Stimulated activated CD8-positive, alpha-beta memory T cell treated with anti-CD3 and anti-CD28 coated beads, Interleukin-4, amount 100 ng/mL, for 24 hours (primary cell): ENCODE data around the gene TROAP.
"Not testable (repeated sequence)": the region's sequence is repeated elsewhere in the genome, so short reads cannot be mapped to it uniquely, and the experiment has no call there.

Experiments
- DNase-seq: peaks from one replicate; pipeline ENCODE4 v3.0.0-alpha.2; 2020; ENCODE audit warnings: low read depth

TROAP gene, protein sequence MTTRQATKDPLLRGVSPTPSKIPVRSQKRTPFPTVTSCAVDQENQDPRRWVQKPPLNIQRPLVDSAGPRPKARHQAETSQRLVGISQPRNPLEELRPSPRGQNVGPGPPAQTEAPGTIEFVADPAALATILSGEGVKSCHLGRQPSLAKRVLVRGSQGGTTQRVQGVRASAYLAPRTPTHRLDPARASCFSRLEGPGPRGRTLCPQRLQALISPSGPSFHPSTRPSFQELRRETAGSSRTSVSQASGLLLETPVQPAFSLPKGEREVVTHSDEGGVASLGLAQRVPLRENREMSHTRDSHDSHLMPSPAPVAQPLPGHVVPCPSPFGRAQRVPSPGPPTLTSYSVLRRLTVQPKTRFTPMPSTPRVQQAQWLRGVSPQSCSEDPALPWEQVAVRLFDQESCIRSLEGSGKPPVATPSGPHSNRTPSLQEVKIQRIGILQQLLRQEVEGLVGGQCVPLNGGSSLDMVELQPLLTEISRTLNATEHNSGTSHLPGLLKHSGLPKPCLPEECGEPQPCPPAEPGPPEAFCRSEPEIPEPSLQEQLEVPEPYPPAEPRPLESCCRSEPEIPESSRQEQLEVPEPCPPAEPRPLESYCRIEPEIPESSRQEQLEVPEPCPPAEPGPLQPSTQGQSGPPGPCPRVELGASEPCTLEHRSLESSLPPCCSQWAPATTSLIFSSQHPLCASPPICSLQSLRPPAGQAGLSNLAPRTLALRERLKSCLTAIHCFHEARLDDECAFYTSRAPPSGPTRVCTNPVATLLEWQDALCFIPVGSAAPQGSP

DNA sequence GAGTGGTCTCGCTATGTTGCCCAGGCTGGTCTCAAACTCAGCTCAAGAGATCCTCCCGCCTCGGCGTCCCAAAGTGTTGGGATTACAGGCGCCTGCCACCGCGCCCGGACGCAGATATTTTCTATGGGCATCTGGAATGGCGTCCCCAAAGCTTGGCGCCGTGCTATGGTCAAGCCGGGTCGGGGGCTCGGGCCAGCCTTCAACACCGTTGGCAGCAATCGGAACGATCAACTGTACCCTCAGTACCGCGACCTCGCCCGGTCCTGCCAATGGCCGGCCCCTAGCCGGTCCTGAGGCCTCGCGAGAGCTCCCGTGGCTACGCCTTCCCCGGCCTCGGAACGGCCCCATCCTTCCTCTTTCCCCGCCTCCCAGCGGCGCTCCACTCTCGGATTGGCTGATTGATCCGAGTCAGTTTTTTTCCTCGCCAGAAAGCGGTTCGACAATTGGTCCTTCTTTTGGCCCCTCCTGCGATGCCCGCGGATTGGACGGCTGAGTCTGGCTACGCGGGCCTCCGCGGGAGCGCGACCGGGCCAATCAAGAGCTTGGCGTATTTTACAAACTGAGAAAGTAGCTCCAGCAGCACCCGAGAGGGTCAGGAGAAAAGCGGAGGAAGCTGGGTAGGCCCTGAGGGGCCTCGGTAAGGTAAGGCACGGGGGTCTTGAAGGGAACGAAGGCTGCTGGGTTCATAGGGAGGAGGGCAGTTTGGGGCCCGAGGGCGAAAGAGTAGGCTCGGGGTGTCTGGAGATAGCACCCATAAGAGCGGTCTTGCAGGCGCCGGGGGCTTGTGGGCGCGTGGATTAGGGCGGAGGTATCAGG lies at the start of gene TROAP:
TROAP (plus strand) TSS at position 548 of the 816 bp plus-strand sequence. CDS start 354 bp downstream, outside the sequence.
- peak; percentile 93 for DNase-seq

DNA sequence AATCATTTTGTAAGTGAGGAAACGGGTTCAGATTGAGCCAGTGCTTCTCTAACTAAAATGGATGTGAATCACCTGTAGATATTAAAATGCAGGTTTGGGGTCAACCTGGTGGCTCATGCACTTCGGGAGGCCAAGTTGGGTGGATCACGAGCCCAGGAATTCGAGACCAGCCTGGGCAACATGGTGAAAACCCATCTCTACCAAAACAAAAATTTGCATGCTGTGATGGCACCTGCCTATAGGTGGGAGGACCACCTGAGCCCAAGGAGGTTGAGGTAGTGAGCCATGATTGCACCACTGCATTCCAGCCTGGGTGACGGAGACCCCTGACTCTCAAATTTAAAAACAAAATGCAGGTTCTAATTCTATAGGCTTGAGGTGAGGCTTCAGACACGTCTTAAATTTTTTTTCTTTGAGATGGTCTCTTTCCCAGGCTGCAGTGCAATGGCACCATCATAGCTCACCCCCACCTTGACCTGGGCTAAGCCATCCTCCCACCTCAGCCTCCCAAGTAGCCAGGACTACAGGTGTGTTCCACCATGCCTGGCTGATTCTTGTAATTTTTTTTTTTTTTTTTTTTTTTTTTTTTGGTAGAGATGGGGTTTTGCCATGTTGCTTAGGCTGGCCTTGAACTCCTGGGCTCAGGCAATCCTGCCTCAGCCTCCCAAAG lies 49.2 kb upstream of the TROAP start:
- DNase-seq = no peak

DNA sequence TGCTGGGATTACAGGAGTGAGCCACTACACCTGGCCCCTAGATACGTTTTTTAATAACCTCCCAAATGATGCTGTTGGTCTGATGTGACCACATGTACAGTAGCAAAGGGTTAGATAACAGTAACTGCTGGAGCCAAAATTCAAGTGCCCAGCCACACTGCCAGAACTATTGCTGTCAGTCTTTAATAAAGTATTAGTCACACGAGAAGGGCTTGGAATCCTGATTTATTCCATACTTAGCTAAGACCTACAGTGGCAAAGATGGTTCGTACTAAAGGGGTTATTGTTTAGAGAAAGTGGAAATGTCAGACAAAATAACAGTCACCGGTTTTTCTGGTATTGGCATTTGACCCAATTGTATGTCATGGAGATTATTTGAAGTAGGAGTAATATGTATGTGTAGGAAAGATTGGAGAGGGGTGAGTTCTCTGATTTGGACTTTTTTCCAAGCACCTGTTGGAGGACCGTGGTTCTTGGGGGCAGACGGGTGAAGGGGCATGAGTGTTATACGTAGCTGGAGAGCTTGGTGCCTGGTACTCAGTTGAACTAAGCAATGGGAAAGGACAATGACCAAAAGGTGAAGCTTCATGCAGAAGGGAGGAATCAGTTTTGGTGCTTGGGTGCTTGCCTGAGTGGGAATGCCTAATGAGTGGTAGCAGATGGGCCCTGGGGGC lies 48.5 kb upstream of the TROAP start:
- DNase-seq = no peak

DNA sequence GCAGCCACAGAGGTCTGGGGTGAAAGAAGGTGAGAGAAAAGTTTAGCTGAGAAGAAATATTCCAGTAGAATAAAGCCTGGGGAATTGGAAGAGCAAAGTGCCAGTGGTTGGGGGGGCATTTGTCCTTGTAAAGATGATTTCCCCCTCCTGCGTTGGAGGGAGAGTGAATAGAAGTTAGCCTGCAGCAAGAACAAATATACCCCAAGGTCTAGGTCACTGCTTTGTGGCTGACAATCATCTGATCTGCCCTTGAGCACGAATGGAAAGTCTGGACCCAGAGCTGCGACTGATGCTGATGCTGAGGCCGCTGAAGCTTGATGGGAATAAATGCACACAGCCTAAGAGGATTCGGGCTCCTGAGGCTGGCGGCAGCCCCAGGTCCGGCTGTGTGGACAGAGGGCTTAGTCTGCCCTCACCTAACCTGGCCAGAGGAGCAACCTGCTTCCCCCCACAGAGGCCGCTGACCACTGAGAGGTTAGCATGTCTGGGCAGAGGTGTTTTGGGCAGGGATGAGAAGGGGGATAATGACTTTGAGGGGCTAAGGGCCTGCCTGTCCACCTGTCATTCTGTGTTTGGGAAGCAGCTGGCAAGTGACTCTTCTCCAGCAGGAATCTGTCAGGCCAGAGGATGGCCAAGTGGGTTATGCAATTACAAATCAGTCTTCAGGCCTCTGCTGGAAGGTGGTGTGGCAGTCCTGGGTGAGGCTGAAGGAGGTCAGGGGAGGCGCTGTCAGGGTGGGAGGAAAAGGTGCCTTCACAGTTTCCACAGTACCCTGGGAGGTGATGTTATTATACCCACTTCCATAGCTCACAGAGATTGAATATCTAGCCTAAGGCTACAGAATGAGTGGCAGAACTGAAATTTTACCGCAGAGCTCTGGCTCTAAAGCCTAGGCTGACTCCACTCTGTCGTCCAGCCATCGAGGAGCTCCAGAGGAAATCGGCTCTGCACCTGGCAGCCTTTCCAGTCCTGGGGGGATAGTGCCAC lies 46.5 kb upstream of the TROAP start:
- DNase-seq = no peak

DNA sequence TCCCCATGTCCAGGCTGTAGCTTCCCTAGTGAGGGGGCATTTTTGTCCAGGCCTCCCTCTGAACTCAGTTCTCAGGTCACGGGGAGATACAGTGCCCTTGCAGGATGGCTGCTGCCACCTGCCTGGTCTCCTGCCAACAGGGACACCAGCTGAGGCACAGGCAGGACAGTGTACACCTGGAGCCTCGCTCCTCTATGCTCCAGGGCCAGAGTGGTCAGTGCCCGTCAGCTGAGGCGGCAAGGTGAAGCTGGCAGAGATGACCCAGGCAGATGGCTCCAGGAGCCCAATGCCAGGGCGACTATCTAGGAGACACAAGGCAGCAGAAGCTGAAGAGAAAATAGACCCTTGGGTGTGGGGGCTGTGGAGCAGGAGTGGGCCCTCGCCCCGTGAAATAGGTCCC lies 45.6 kb upstream of the TROAP start:
- DNase-seq = no peak

DNA sequence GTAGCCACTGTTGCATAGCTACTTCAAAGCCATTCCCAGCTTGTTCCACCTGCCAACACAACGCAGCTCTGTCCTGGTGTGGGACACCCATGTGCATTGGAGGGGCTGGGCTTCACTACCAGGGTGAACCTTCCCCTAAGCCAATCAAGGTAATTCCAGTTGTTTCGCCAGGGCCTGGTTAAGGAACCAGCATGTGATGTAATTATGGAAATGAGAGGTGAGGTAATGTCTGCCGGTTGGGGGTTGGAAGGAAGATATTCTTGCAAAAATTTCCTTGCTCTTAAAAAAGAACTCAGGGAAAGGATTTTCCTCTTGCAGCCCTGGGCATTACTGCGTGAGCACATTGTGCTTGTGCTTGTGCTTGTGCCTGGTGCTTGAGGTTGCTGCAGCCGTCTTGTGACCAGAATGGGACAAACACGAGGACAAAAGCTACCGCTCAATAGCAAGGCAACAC lies 43.3 kb upstream of the TROAP start:
- no peak for DNase-seq

DNA sequence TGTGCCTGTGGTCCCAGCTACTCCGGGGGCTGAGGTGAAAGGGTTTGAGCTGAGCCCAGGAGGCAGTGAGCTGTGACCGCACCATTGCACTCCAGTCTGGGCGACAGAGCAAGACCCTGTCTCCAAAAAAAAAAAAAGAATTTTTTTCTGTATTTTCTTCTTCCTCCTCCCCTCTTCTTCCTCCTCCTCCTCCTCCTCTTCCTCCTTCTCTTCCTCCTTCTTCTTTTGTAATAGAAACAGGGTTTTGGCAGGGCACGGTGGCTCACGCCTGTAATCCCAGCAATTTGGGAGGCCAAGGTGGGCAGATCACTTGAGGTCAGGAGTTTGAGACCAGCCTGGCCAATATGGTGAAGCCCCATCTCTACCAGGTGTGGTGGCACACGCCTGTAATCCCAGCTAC lies 42.5 kb upstream of the TROAP start:
- not testable (repeated sequence) for DNase-seq

DNA sequence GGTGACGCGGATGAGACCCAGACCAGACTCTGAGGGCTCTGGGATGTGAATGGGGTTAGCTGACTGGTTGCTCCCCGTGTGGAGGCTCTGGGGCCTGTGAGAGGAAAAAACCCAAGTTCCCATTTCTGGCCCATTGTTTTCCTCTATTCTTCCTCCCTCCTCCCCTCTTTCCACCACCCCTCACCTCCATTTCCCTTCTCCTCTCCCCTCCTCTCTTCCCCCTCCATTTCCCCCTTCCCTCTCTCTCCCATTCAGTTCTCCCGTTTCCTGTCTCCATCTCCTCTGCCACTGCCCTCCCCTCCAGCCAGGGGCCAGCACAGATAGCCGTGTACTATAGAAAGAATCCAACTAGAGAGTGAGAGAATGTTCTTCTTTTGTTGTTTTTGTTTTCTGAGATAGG lies 40.8 kb upstream of the TROAP start:
- DNase-seq = no peak

DNA sequence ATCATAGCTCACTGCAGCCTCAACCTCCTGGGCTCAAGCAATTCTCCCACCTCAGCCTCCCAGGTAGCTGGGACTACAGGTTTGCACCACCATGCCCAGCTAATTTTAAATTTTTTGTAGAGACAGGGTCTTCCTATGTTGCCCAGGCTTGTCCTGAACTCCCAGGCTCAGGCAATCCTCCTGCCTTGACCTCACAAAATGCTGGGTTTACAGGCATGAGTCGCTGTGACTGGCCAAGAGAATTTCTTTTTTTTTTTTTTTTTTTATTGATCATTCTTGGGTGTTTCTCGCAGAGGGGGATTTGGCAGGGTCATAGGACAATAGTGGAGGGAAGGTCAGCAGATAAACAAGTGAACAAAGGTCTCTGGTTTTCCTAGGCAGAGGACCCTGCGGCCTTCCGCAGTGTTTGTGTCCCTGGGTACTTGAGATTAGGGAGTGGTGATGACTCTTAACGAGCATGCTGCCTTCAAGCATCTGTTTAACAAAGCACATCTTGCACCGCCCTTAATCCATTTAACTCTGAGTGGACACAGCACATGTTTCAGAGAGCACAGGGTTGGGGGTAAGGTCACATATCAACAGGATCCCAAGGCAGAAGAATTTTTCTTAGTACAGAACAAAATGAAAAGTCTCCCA lies 40.2 kb upstream of the TROAP start:
- not testable (repeated sequence) for DNase-seq

DNA sequence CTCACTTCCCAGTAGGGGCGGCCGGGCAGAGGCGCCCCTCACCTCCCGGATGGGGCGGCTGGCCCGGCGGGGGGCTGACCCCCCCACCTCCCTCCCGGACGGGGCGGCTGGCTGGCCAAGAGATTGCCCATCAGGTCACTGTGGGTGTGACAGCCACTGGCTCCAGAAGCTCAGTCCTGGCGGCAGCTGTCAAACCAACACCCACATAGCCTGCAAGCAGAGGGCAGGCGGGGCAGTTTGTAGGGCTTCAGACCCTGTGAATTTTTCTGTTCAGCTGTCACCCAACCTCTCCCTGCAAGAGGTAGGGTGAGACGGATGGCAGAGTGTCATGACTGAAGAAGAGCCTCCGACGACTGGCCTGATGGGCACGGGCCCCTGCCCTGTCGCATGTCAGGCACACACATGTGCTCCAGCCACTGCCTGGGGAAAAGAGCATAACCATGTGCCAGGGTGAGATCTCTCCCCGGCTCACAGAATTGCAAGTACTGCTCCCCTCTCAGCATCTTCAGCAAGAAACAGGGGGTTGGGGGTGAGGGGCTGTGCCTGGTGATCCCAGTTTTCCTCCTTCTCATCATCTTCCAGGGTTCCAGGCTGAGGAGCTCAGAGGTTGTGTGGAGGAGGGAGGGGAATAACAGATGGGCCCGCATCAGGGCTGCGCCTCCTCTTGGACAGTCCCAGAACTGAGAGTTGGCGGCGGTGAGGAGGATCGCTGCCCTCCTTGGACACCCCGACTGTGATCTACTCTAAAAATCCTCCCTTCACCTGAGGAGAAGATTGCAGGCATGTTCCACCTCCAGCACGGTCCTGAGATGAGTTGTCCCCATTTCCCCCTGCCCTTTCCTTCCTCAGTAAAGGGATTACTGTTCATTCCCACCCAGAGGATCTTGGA lies 39.3 kb upstream of the TROAP start:
- DNase-seq = no peak

DNA sequence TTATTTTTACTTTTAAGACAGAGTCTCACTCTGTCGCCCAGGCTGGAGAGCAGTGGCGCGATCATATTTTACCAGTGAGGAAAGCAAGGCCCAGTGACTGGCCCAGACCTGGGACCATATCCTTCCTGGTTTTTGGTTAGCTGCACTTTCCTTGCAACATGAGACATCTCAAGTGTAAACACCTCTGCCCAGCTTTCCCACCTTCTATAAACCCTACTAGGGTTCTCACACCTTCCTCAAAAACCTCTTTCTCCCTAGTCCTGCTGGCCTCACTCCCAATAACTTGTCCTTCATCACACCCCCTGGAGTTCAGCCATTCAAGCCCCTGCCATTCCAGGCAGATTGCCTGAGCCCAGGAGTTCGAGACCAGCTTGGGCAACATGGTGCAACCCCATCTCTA lies 38.4 kb upstream of the TROAP start:
- DNase-seq = no peak

DNA sequence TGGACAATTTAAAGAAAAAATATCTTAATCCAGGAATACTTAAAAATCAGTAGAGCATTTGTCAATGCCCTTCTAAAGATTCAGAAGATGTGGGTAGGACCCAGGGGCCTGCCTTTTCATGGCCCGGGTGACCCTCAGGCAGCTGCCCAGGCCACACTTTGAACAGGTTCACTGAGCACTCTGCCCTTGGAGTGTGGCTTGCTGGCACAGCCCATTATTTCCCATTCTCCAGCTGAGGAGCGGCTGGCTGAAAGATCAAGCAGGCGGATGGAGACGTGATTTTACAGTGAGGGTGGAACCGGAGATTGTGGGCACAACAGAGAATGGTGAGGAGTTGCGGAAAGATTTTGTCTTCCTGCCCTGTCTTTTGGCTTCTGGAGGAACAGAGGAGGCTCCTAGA lies 35.2 kb upstream of the TROAP start:
- no peak for DNase-seq

DNA sequence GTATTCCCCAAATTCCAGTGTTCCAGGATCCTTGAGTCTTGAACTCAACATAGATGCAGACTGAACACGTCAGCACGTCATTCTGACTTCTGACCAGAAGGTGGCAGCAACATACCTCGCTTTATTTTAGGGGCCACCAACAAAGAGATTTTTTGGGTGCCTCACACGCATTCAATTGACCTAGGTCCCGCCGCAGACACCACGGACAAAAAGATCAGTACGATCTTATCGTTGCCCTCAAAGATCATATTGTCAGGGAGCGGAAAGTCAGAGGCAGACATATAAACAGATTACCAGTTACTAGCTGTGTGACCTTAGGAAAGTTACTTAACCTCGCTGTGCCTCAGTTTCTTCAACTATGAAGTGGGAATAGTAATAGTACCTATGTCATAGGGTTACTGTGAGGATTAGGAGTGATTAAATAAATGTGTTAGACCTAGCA lies 34.6 kb upstream of the TROAP start:
- peak; percentile 40 for DNase-seq

DNA sequence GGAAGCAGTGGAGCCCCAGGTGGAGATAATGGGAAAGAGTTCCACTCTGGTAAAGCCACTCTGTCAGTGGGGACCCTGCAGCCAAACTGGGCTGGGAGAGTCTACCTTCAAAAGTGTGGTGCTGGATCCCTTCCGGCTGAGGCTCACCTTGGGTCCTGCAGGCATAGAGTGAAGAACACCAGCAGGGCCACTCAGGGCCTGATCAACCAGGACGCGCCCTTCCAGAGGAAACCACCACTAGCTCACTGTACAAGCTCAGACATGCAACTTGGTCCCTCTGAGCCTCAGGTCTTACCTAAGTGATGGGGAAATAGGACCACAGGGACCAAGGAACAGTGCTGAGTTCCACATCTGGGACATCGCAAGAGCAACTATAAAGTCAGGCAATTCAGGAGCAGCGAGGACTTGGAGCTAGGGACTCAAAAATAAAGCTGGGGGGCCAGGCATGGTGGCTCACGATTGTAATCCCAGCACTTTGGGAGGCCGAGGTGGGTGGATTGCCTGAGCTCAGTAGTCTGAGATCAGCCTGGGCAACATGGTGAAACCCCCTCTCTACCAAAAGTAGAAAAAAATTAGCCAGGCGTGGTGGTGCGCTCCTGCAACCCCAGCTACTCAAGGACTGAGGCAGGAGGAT lies 34.0 kb upstream of the TROAP start:
- DNase-seq = no peak

DNA sequence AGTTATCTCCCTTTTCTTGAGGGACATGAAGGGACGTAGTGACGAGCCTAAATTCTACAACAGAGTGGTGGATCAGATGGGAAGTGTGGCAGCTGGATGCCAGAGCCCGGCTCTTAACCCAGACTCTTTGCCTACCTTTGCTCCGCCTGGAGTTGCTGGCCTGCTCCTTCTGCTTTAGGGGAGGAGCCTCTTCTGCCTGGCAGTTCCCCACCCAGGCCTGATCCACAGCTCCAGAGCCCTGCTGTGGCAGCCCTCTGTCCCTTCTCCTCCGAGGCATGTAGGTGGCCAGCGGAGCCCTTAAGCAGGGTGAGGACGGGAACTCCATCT lies 30.4 kb upstream of the TROAP start:
- no peak for DNase-seq

DNA sequence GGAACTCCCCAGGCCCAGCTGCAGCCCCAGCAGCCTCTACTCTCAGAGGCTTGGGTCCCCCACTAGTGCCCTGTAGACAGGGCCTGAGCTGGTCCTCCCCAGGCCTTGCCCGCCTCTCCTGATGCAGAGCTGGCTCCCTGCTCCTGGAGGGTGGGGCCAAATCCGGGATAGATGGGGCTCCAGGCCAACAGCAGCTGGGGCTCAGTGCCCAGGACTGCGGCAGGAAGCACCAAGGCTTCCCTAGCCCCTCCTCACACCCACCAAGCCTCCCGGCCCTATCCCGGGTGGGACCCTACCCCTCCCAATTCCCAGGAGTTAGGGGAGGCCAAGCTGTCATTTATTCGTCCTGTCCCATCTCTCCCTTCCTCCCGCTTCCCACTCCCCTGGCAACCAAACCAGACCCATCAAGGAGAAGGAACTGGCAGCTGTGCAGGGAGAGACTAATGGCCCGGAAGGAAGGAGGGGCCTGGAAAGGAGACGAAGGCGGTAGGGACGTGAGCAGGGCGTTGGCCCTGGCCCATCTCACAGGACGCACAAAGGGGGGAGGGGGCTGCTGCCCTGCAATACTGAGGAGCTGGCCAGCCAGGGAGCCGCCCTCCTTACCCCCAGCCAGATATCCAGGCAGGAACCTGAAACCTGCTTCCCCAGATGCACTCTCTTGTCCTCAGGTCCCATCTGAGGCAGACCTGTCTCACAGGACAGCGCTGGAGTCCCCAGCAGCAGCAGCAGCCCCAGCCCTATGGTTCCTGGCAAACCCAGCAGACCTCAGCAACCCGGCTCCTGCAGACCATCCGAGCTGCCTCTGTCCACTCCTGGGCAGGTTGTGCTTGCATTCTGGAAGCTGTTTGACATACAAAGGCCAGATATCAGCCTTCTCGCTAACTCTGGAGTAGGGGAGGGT lies 29.7 kb upstream of the TROAP start:
- DNase-seq = no peak
